GM12872 (cell line): ENCODE measurements around the gene BRAT1.

Experiments used
- CTCF ChIP-seq: IDR thresholded peaks from 3 replicates; pipeline ENCODE4 v1.5.1; 2011; ENCODE audit warnings: low read depth, mild to moderate bottlenecking, low read length, moderate library complexity; ENCODE audit not compliant: insufficient read depth

The BRAT1 gene

GRCh38 chr7:2580636-2581035 is 25.3 kb upstream of the BRAT1 start:
- TF ChIP-seq CTCF = no peak

GRCh38 chr7:2577914-2578680 is 22.8 kb upstream of the BRAT1 start:
- no peak for TF ChIP-seq CTCF

GRCh38 chr7:2576742-2577491 is 21.6 kb upstream of the BRAT1 start:
- no peak for TF ChIP-seq CTCF

GRCh38 chr7:2575733-2576340 is 20.5 kb upstream of the BRAT1 start:
- no peak for TF ChIP-seq CTCF

- TF ChIP-seq CTCF = no peak
Measured at GRCh38 chr7:2575046-2575732, 19.9 kb upstream of the BRAT1 start.

- TF ChIP-seq CTCF = no peak
Measured at GRCh38 chr7:2573761-2574160, 18.4 kb upstream of the BRAT1 start.
